HG02938 (cell line): ENCODE data around the gene ACVR1.
"Not testable (repeated sequence)": the region's sequence is repeated elsewhere in the genome, so short reads cannot be mapped to it uniquely, and the experiment has no call there.

ENCODE experiments used
- ATAC-seq: cut with Tn5 transposase; IDR thresholded peaks from one replicate; pipeline ENCODE4 v1.9.1; 2021; ENCODE audit warnings: mild to moderate bottlenecking, moderate library complexity; ENCODE audit not compliant: unreplicated experiment

ACVR1 gene

GRCh38 chr2:157830696-157831570, 45.2 kb downstream of the ACVR1 start:
- no peak for ATAC-seq

GRCh38 chr2:157830266-157830665, 45.9 kb downstream of the ACVR1 start:
- no peak for ATAC-seq

DNA sequence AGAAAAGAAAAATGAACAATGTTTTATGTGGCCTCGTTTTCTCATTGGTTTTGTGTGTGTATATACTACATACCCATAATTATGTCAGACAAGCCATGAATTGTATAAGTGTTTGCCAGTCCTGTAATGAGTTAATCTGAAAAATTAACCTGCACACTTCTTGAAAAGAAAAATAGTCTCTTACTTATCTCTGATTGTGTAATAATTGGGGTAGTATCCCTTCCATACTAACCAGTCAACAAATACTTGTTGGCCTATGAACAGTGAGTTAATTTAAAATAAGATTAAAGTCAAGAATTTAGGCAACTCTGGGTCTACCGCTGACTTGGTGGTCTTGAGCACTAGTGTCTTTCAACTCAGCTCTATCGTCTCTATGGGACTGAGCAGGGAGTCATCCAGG, 48.8 kb downstream of the ACVR1 start:
- ATAC-seq, result no peak

GRCh38 chr2:157826644-157827043, 49.5 kb downstream of the ACVR1 start:
- ATAC-seq, result not testable (repeated sequence)

GRCh38 chr2:157825885-157826284, 50.2 kb downstream of the ACVR1 start:
- no peak for ATAC-seq

DNA sequence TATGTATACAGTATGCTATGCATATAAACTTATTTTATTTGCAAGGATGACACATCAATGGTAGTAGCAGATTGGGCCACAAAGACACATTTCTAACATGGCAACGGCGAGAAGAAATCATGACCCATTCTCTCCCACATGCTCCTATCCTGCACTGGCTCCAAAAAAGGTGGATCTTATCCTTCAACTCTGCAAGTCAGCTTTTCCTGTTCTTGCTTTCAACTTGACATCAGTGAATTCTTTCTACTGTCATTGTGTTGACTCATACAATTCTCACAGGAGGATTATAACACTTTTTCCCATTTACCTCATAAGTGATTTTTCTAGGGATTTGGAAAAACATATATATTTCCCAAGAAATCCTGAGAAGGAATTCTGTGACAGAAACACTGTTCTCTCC, 53.1 kb downstream of the ACVR1 start:
- no peak for ATAC-seq

DNA sequence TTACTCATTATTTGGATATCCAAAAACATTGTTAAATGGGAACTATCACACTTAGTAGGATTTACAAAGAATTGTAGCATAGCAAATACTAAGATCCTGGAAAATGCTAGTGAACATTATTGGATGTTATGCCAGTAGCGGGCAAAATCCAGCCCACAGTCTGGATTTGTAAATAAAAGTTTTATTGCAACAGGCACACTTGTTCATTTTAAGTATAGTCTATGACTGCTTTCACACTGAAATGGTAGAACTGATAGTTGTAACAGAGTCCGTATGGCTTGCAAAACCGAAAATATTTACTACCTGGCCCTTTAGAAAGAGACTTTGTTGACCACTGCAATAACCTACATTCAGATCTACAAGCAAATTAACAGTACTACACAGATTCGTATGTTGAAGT, 53.6 kb downstream of the ACVR1 start:
- ATAC-seq, result no peak

- ATAC-seq, result no peak
Measured at GRCh38 chr2:157821519-157822131, 54.5 kb downstream of the ACVR1 start.

DNA sequence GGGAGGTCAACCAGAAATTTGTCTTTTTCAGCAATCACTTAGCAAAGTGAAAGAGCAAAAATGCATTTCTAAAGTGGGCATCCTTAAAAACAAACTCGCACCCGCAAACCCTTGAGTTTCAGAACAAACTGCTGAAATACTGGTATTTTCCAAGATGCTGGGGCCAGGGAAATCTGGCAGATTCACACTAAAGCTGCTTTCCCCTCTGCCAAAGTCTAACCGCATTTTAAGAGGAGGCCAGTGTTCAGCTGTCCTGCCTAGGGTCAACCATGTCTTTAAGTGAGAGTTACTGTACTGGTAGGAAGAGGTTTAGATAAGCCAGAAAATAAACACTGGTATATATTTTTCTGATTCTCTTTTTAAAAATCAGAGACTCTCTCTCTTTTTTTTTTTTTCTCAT, 55.9 kb downstream of the ACVR1 start:
- ATAC-seq, result no peak

GRCh38 chr2:157819761-157820160, 56.4 kb downstream of the ACVR1 start:
- no peak for ATAC-seq

- ATAC-seq, result no peak
Measured at GRCh38 chr2:157818227-157818626, 57.9 kb downstream of the ACVR1 start.

DNA sequence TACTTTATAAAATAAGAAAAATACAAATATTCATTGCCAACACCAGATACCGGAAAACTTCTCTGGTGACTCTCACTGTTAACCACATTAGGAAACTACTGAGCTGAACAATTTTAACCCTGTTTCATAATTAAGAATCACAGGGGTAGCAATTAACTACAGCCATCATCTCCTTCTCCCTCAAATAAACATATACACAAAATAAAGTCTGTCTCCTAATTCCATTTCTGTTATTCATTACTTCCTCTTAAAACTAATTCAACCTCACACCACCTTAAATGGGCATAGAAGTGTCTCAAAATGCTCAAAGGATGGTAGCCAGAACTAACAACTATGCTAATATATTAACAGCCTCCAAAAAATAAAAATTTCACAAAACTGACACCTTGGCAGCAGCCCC, 60.7 kb downstream of the ACVR1 start:
- ATAC-seq, result no peak

DNA sequence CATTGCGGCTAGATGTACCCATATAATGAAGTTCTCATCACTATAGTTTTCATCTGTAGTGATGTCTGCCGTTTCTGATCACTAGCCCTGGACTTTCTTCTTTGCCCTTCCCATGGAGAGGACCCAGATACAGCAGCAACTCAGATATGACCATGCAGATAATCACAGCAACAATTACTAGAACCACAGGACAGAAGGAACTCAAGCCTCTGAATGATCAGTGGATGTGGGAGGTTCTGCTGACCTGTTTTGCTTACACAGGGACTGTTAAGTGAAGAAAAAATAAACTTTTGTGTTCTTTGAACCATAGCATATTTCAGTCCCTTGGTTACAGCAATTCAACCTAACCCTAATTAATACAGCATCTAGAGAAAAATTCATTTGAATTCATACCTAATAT, 62.7 kb downstream of the ACVR1 start:
- ATAC-seq, result no peak

DNA sequence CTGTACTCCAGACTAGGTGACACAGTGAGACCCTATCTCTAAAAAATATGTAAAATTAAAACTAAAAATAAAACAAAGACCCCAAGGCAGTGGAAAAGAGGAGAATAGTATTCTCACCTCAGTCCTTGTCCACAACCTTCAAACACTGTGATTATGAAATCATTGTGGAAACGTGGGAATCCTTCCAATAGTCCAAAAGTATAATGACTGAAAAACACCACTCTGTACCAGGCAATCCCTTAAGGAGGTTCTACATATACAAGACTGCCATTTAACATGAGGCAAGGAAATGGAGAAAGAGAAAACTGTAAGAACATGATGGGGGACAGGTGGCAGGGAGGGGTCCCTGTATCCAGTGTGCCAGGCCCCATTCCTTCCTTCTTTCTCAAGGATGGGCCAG, 66.1 kb downstream of the ACVR1 start:
- ATAC-seq, result no peak

GRCh38 chr2:157809212-157809611, 66.9 kb downstream of the ACVR1 start:
- no peak for ATAC-seq

GRCh38 chr2:157808421-157808820, 67.7 kb downstream of the ACVR1 start:
- ATAC-seq, result no peak

GRCh38 chr2:157806426-157807077, 69.6 kb downstream of the ACVR1 start:
- ATAC-seq, result no peak

- no peak for ATAC-seq
Measured at GRCh38 chr2:157805519-157805918, 70.6 kb downstream of the ACVR1 start.

DNA sequence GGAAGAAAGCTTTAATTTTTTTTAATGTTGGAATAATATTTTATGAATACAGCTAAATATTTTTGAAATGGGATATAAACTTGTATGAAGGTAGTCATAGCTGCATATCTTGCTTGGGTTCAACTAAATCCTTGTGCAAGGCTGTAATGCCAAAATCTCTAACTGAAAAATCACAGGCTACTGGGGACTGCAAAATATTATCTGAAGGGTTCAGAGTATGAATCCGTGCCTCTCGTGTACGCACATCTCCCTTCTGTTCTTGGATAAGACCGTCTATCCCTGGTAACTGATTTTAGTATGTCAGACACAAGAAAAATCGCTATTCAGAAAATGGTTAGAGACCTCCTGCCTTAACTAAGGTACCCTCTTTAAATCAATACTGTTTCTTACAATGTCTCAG, 71.8 kb downstream of the ACVR1 start:
- no peak for ATAC-seq

GRCh38 chr2:157803952-157804351, 72.2 kb downstream of the ACVR1 start:
- no peak for ATAC-seq

- ATAC-seq, result no peak
Measured at GRCh38 chr2:157803476-157803875, 72.7 kb downstream of the ACVR1 start.
